CD4-positive, alpha-beta T cell treated with Interferon gamma for 1 hour (primary cell): ENCODE measurements around the gene SIGLEC6.

Experiments
- DNase-seq: peaks from one replicate; pipeline ENCODE4 v3.0.0-alpha.2; 2020

SIGLEC6 gene

GRCh38 chr19:51472607-51473006, 58.9 kb downstream of the SIGLEC6 start:
- no peak for DNase-seq

- DNase-seq, result no peak
Observed at GRCh38 chr19:51471527-51471926, 59.9 kb downstream of the SIGLEC6 start.

- DNase-seq, result no peak
Observed at GRCh38 chr19:51470966-51471365, 60.5 kb downstream of the SIGLEC6 start.

- no peak for DNase-seq
Observed at GRCh38 chr19:51469629-51470028, 61.8 kb downstream of the SIGLEC6 start.

GRCh38 chr19:51469162-51469561, 62.3 kb downstream of the SIGLEC6 start:
- no peak for DNase-seq

- no peak for DNase-seq
Observed at GRCh38 chr19:51468545-51468920, 62.9 kb downstream of the SIGLEC6 start.

GRCh38 chr19:51467864-51468544, 63.5 kb downstream of the SIGLEC6 start:
- no peak for DNase-seq
